Ishikawa (cell line): Measurements from ENCODE around the gene ARID4A.
A peak's percentile ranks its signal among the peaks of the same experiment; 100 is the strongest.

ENCODE experiments used
- CEBPB ChIP-seq: IDR thresholded peaks from 2 replicates; pipeline ENCODE4 v1.6.1; 2012
- CREB1 ChIP-seq: IDR thresholded peaks from 2 replicates; pipeline ENCODE4 v1.6.1; 2012; ENCODE audit warnings: low read depth
- EGR1 ChIP-seq: IDR thresholded peaks from 2 replicates; pipeline ENCODE4 v1.6.1; 2012
- EP300 ChIP-seq: IDR thresholded peaks from 2 replicates; pipeline ENCODE4 v1.6.1; 2012; ENCODE audit warnings: borderline replicate concordance
- FOXM1 ChIP-seq: IDR thresholded peaks from 2 replicates; pipeline ENCODE4 v1.6.1; 2012; ENCODE audit warnings: low read depth, borderline replicate concordance
- MAX ChIP-seq: IDR thresholded peaks from 2 replicates; pipeline ENCODE4 v1.6.1; 2012
- NFIC ChIP-seq: IDR thresholded peaks from 2 replicates; pipeline ENCODE4 v1.6.1; 2012
- RAD21 ChIP-seq: IDR thresholded peaks from 2 replicates; pipeline ENCODE4 v1.6.1; 2012; ENCODE audit warnings: low read depth
- REST ChIP-seq: IDR thresholded peaks from 2 replicates; pipeline ENCODE4 v1.6.1; 2012; ENCODE audit warnings: low read depth, mild to moderate bottlenecking
- TAF1 ChIP-seq: IDR thresholded peaks from 2 replicates; pipeline ENCODE4 v1.6.1; 2012; ENCODE audit warnings: low read depth, mild to moderate bottlenecking
- TCF12 ChIP-seq: IDR thresholded peaks from 2 replicates; pipeline ENCODE4 v1.6.1; 2012; ENCODE audit warnings: low read depth
- TEAD4 ChIP-seq: IDR thresholded peaks from 2 replicates; pipeline ENCODE4 v1.6.1; 2012
- USF1 ChIP-seq: IDR thresholded peaks from 2 replicates; pipeline ENCODE4 v1.6.1; 2012
- YY1 ChIP-seq: IDR thresholded peaks from 2 replicates; pipeline ENCODE4 v1.6.1; 2012; ENCODE audit warnings: low read depth
- ZBTB7A ChIP-seq: IDR thresholded peaks from 2 replicates; pipeline ENCODE4 v1.6.1; 2012; ENCODE audit warnings: low read depth

The ARID4A gene

GRCh38 chr14:58297412-58297761, 968 bp upstream of the ARID4A start:
- TF ChIP-seq TAF1 = no peak
- TF ChIP-seq FOXM1 = no peak
- no peak for TF ChIP-seq USF1
- TF ChIP-seq RAD21 = no peak
- no peak for TF ChIP-seq TCF12
- no peak for TF ChIP-seq REST
- no peak for TF ChIP-seq EGR1
- TF ChIP-seq YY1 = no peak
- no peak for TF ChIP-seq CEBPB
- no peak for TF ChIP-seq TEAD4
- no peak for TF ChIP-seq EP300
- TF ChIP-seq MAX = no peak; the same call in none of the 2 replicates
- TF ChIP-seq CREB1 = no peak
- no peak for TF ChIP-seq NFIC
- no peak for TF ChIP-seq ZBTB7A

DNA sequence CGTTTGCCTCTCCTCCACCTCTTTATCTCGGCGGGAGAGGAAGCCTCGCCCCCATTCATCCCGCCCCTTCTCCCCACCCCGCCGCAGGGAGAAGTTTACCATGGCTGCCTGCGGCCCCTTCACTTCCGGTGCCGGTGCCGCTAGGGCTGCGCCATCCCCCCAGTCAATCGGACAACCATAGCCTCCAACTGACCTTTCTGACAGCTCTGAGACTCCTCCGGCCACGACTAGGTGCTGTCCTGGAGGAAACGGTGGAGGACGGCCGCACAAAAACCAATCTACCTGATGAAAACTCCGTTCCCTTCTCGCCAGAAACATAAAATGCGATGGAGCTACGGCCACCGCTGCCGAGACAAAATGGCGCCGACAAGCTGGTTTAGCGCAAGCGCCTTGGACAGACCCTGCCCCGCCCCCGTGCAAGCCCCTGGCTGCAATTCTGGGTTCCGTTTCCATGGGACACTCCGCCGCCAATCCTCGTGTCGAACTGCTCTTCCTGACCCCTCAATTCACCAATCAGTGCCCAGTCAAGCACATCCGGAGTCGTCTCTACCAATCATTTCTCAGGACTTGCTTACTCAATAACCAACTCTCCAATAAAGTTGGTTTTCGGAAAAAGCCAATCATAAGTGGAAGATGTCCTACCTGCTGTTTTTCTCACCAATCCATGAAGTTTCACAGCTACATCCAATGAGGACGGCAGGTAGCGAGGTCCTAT, 436 bp upstream of the ARID4A start:
- TF ChIP-seq EP300 = no peak
- peak; percentile 39 for TF ChIP-seq EGR1
- no peak for TF ChIP-seq ZBTB7A
- peak; percentile 55 for TF ChIP-seq MAX
- TF ChIP-seq RAD21 = no peak
- peak; percentile 45; the same call in 1 of the 2 replicates for TF ChIP-seq CEBPB
- TF ChIP-seq YY1 = peak; percentile 93
- TF ChIP-seq REST = no peak
- TF ChIP-seq CREB1 = no peak; the same call in 1 of the 2 replicates
- TF ChIP-seq USF1 = no peak; the same call in 1 of the 2 replicates
- no peak for TF ChIP-seq NFIC
- TF ChIP-seq FOXM1 = no peak
- TF ChIP-seq TEAD4 = peak; percentile 8; the same call in 1 of the 2 replicates
- peak; percentile 81 for TF ChIP-seq TAF1
- peak; percentile 57 for TF ChIP-seq TCF12

DNA sequence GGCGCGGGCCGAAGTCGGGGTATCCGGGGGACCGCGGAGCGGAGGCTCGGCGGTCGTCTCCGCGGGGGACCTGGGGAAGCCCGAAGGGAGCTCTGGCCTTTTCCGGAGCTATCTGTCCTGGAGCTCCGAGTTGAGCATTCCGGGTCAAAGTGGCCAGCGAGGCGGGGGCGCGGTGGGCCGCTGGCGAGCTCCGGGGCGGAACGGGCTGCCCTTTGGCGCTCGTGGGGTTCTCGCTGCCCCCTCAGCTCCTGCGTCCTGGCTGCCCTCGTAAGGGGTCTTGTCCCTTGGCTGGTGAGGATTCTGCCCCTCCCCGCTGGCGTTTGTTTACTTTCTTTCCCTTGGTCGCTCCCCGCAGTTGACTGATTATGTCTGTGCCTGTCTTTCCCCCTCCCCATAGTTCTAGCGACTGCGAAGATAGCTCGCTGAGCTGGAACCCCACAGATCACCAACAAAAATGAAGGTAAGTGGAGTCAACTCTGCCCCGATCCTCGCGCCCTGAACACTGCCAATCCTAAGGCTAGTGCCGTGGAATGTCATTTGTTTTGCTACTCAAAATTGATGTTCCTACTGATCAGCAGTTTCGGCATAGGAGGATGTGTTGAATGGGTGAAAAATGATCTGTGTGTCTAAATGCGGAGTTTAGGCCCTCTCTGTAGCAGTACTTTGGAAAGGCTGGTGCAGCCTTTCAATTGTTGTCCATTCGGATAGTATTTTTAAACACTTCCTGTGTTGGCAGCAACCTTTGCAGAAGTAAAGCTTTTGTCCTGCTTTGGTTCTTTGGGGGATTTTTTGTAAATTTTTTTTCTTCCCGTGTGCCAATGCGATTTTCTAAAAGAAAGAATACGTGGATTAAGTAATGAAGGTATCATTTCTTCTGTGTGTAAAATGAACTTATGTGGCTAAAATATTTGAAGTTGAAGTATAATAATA, 1.3 kb downstream of the ARID4A start:
- no peak for TF ChIP-seq EP300
- TF ChIP-seq MAX = 0 out of 2 replicates have a peak, but pooled peaks have one; percentile 13
- no peak for TF ChIP-seq REST
- no peak for TF ChIP-seq FOXM1
- no peak for TF ChIP-seq EGR1
- peak; percentile 57; the same call in 1 of the 2 replicates for TF ChIP-seq ZBTB7A
